GM18499 (cell line): Measurements from ENCODE around the gene GBA2.

ENCODE experiments used
- ATAC-seq: cut with Tn5 transposase; IDR thresholded peaks from one replicate; pipeline ENCODE4 v1.9.1; 2021; ENCODE audit warnings: moderate number of reproducible peaks; ENCODE audit not compliant: insufficient read depth, unreplicated experiment

The GBA2 gene

DNA sequence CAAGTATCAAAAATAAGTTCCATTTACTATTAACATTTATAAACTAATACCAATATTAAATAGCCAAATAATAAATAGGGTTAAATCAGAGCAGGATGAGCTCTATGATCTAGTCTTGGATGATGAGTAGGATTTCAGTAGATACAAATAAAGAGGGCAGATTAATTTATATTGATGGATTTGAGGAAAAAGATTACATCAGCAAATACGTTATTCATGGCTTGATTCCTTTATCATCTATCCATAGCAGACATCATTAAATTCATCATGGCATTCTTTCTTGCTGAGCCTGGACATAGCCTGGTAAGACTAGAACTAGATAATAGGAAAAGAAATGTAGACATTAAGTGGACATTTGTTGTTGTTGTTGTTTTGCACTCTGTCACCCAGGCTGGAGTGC is 18.4 kb upstream of the GBA2 start:
- no peak for ATAC-seq

- no peak for ATAC-seq
Measured at GRCh38 chr9:35766997-35767396, 18.0 kb upstream of the GBA2 start.

- ATAC-seq: no peak
Measured at GRCh38 chr9:35763803-35764202, 14.8 kb upstream of the GBA2 start.

GRCh38 chr9:35763181-35763580 is 14.2 kb upstream of the GBA2 start:
- no peak for ATAC-seq

- ATAC-seq: no peak
Measured at GRCh38 chr9:35760651-35761050, 11.6 kb upstream of the GBA2 start.

DNA sequence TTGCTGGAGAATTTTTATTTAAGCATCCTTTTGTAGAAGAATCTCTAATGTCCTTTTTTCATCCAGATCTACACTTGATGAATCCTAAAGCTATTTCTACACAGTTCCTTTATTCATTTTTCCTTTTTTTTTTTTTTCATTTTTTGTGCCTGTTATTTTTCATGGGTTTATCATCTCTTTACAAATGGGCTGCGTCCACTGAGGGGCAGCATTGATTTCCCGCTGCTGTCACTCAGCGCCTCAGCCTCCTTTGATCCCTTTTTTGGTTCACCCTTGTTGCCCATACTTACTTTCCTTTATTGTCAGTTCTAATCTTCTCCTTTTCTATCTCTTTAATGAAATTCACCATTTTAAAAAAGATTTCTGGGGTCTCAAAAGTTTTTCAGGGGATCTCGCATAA is 10.8 kb upstream of the GBA2 start:
- ATAC-seq: no peak

DNA sequence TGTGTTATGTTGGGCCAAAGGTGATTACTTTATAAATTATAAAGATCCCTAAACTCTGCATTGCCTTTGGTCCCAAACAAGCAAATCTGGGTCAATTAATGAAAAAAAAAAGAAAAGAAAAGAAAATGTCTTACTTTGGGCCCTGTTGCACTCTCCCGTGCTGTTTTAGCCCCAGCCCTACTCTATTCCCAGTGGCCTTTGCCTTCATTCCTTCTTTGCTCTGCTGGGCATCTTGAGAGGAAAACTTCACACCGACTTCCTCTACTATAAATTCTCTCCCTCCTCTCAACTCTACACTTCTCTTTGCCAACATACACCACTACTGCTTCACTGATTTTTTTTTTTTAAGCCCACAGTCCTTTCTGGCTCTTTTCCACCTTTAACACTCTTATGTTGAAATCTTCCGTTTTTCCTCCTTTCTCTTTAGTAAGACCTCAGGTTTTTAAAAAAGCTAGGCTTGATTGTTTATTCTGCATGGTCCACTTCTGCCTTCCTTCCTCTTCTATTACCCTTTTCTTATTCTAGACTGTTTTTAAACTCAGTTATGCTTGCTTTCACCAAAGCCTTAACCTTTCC is 9.5 kb upstream of the GBA2 start:
- ATAC-seq: no peak

GRCh38 chr9:35757892-35758275 is 8.9 kb upstream of the GBA2 start:
- ATAC-seq: no peak

DNA sequence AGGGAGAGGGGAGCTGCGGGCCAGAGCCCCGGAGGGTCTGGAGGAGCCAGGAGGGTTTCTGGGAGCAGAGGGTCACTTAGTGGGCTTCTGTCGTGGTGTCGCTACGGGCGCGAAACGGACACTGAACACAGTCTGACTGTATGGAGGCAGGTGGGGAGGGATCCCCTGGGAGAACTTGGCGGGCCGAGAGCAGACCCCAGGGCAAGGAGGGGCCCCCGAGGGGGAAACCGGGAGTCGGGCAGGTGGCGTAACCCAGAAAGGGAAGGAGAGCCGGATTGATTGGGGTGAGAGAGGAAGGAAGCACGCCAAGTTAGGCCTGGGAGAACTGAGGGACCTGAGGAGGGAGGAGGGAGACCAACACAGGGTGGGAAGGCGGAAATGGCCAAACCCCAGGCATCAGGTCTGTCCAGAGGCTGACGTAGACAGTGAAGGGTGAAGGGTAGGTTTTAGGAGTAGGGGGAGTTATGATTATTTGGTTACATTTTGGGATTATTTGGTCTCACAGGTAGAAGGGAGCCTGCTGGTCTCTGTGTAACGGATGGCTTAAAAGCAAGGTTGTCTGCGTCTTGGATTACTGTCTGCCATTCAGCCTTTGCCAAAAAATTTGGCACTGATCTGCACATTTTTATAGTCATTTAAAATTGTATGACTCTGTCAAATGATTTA is 8.3 kb upstream of the GBA2 start:
- no peak for ATAC-seq

DNA sequence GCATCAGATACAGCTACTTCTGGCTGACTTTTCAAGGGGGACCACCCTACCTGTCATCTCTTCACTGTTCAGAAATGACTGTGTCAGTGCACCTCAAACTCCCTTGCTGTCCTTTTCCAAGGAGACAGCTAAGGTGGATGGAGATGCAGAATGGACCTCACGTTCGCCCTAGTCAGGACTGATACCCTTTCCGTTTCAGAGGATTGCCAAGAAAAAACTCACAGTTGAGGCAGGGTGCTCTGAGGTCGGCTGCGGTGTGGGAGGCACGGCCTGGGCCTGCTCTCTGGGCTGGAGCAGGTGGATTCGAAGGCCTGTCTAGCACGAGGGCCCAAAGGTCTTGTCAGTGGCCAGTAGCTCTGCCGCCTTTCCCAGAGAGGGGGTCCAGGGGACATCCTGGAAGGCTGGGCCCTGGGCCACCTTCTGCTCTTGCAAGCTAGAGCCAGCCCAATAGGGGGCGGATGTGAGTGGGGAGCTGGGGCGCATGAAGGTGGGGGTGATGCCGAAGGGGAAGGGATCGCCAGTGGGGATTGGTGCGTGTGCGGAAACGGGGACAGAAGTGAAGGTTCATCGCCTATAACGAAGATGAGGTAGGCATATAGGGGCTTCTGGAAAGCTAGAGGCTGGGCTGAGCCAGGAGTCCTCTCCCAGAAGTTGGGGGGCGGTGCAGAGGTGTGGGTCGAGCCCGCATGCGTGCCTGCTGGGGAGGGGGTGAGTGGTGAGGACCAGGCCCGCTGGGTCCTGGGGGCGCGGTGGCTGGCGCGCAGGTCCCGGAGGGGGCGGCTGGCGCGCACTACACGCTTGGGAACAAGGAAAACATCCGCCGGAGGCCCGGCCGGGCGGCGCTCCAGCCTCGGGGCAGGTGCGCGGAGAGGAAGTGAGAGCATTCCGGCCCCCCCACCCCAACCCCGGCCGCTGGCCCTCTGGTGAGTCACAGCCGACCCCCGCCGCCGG is 7.5 kb upstream of the GBA2 start:
- ATAC-seq: no peak

GRCh38 chr9:35755071-35755470 is 6.0 kb upstream of the GBA2 start:
- ATAC-seq: no peak

DNA sequence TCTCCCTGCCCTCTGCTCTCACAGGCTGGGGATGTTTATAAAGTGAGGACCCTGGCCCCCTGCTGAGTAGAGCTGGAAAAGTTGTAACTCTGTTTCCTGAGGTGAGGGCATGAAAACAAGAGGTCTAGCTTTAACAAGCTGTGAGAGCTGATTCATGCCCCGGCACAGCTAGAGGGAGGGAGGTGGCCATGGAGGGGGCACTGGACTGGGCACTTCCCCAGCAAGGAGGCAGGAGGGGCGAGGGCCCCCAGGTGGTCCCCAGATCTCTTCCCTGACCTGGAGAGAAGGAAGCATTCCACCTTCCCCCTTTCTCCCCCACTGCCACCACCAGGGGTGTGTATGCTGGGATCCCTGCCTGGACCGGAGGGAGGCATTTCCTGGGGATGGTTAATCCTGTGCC is 5.2 kb upstream of the GBA2 start, which contains the start of gene MSMP:
MSMP (minus strand) TSS at position 13 of the 400 bp plus-strand sequence. CDS start 147 bp downstream, outside the sequence.
- ATAC-seq: no peak

DNA sequence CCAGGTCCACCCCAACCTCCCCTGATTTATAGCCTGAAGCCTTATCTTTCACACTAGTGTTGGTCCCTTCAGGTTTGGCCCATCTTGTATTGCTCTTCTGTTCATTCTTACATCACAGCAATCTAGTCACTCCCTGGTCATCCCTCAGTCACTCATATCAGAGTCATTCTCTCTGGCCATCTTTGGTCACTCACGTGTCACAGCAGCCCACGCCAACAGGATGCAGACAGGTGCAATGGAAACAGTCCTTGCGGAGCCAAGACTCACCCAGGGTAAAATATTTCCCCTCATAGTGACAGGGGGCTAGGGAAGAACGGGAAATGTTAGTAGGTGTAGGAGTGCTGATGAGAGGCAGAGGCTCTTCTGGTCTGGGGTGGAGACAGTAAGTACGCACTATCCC is 4.4 kb upstream of the GBA2 start:
- no peak for ATAC-seq

DNA sequence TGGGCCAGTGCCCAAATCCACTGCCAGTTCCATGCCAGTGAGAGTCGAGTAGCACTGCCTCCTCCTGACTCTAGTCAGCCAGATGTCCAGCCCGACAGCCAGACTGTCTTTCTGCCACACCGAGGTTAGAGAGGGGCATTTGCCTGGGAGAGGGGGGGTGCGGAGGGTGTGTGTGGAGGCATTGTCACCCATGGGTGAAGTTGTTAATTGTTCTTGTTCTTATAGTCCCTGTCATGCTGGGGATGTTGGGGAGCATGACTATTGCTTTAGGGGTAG is 1.2 kb upstream of the GBA2 start:
- no peak for ATAC-seq

DNA sequence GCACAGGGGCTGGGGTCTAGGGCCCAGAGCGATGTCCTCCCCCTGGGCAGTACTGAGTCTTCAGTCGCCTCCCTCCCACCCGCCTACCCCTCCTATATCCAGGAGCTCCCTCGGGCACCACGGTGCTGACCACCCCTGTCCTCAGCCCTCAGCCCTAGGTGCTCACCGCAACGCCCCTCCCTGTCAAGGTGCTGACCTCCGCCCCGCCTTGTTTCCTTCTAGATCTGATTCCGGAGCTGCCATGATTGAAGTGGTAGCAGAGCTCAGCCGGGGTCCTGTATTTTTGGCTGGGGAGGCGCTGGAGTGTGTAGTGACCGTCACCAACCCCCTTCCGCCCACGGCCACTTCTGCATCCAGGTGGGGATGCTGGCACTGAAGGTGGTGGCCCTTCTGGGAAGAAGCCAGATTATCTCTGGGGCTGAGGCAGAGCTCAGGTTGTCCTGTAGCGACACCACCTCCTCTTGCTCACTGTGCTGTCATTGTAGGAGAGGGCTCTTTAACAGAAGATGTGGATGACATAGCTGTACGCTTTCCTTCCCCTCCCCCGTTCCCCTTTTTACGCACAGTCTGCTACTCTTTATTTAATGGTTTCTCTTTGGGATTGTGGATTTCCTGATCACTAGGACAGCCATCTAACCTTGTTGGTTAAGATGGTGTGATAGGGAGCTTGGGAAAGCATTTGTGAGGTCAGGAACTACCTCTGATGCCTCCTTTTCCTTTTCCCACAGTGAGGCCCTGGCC is 657 bp upstream of the GBA2 start:
- no peak for ATAC-seq

DNA sequence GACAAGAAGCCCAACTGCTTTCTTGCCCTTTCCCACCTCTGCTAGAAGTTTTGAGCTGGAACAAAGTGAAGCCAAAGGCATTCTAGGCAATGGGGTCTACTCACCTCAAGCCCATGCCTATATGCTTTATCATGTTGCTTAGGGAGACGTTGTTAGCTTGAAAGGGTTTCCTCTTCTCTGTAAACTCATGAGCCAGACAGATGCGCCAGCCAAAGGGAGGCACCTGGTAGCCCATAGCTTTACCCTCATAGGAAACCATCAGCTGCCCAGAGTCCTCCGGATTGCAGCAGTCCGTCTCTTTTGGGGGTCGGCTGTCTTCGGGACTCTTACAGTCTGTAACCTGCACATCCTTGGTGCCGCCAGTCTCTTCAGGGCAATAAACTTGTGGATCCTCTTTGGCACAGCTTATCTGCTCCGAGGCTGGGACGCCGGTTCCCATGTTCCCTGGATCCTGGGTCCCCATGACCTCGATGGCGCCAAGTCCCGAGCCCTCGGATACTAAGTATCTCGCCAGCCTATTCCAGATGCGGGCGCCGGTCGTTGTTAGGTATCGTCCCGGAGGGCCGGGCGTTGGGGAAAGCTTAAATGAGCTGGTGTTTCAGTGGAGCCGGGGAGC is 678 bp downstream of the GBA2 start:
- ATAC-seq: no peak

DNA sequence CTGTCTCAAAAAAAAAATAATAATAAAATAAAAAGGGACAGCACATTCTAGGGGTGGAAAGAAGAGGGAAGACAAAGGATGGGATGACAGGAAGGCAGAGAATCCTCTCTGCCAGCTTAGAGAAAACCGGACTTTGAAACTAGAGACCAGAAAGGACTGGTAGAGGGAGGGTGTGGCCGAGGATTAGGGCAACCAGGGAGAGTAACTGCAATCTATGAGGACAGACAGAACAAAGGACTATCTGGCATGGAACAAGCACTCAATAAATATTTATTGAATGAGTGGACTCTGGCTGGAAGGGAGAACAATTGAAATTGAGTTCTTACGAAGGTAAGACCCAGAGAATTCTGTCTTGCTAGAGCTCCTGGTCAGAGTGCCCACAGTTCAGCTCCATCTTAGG is 2.4 kb downstream of the GBA2 start:
- no peak for ATAC-seq

- ATAC-seq: no peak
Measured at GRCh38 chr9:35745569-35745968, 3.5 kb downstream of the GBA2 start.

GRCh38 chr9:35743880-35744518 is 5.0 kb downstream of the GBA2 start:
- ATAC-seq: no peak

DNA sequence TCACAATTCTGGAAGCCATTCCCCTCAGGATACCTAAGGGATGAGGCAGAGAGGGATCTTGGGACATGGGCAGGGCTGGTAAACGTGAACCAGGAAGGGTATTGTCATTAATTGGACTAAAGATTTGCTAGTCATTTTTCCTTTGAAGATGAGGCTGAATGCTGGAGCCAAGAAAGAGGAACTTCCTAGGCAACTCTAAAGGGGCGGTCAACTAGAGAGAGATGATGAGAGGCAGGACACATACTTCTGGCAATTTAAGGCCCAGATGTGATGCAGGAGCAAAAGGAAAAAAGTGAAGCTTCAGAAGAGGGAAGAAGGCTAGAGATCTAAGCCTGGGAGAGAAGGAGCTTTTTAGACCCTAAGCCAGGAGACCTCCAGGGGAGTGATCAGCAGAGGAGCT is 5.6 kb downstream of the GBA2 start:
- no peak for ATAC-seq
